C4-2B (cell line): ENCODE measurements around the gene CDC42EP1.

Source experiments
- ZFX ChIP-seq: fragments of 450-650 bp; IDR thresholded peaks from 2 replicates; pipeline ENCODE4 v1.6.1; 2017
- TF ChIP-seq, protein P1 (sequence below): fragments of 450-650 bp; conservative IDR thresholded peaks from 2 replicates; pipeline ENCODE4 v1.5.1; 2017; ENCODE audit warnings: mild to moderate bottlenecking

DNA sequence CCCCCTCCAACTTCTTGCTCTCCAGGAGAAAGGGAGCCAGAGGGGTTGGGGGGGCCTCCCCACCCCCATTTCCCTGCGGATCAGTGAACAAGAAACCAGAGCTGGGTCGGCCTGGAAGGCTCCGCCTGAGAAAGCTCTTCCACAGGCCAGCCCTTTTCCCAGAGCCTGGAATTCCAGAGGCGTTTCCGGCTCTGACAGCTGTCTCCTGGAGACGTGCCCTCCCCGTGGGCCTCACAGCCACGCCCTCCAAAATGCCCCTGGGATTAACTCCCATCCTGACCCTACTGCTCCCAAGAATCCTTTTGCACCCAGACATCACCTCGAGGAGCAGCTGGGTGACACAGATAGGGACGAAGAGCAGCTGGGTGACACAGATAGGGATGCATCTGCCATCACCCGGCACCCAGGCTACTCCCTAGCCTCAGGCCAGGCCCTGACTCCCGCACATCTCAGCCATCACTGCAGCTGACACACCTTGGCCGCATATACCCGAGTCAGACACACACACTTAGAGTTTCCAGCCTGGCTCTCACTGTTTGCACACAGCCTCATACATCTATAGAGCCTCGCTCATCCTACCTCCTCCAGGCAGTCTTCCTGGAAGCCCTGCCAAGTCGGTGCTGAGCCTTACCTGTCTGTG is 7.6 kb upstream of the CDC42EP1 start:
- TF ChIP-seq, protein P1, sequence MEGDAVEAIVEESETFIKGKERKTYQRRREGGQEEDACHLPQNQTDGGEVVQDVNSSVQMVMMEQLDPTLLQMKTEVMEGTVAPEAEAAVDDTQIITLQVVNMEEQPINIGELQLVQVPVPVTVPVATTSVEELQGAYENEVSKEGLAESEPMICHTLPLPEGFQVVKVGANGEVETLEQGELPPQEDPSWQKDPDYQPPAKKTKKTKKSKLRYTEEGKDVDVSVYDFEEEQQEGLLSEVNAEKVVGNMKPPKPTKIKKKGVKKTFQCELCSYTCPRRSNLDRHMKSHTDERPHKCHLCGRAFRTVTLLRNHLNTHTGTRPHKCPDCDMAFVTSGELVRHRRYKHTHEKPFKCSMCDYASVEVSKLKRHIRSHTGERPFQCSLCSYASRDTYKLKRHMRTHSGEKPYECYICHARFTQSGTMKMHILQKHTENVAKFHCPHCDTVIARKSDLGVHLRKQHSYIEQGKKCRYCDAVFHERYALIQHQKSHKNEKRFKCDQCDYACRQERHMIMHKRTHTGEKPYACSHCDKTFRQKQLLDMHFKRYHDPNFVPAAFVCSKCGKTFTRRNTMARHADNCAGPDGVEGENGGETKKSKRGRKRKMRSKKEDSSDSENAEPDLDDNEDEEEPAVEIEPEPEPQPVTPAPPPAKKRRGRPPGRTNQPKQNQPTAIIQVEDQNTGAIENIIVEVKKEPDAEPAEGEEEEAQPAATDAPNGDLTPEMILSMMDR = no peak
- no peak for TF ChIP-seq ZFX
